ENCODE results near the gene IPO9.

The IPO9 gene

GRCh38 chr1:201907621-201908020 lies 78.7 kb downstream of the IPO9 start:
- DNase-seq: no peak

GRCh38 chr1:201911826-201912571 lies 83.0 kb downstream of the IPO9 start:
- DNase-seq: no peak

GRCh38 chr1:201912832-201913231 lies 83.9 kb downstream of the IPO9 start:
- no peak for DNase-seq

- no peak for DNase-seq
Observed at GRCh38 chr1:201914456-201915235, 85.7 kb downstream of the IPO9 start.

- peak; percentile 73 for DNase-seq
Observed at GRCh38 chr1:201916649-201917249, 87.8 kb downstream of the IPO9 start.

GRCh38 chr1:201917362-201918033 lies 88.5 kb downstream of the IPO9 start:
- DNase-seq: no peak

GRCh38 chr1:201918343-201918742 lies 89.4 kb downstream of the IPO9 start:
- no peak for DNase-seq

- no peak for DNase-seq
Observed at GRCh38 chr1:201921952-201922558, 93.1 kb downstream of the IPO9 start.

- no peak for DNase-seq
Observed at GRCh38 chr1:201925301-201925567, 96.3 kb downstream of the IPO9 start.

GRCh38 chr1:201925981-201926645 lies 97.2 kb downstream of the IPO9 start:
- DNase-seq: no peak

GRCh38 chr1:201928266-201928665 lies 99.3 kb downstream of the IPO9 start:
- no peak for DNase-seq

GRCh38 chr1:201930137-201930536 lies 101.2 kb downstream of the IPO9 start:
- DNase-seq: no peak

GRCh38 chr1:201930803-201931202 lies 101.8 kb downstream of the IPO9 start:
- DNase-seq: no peak

Data from eye (tissue), 1 donor.